Stimulated activated naive CD8-positive, alpha-beta T cell treated with anti-CD3 and anti-CD28 coated beads, Interleukin-15, Interleukin-2, amounts not matched to agents 100 ng/mL and 50 ng/mL, for 24 hours (primary cell): ENCODE measurements around the gene SLC26A11.
"Not testable (repeated sequence)": the region's sequence is repeated elsewhere in the genome, so short reads cannot be mapped to it uniquely, and the experiment has no call there.

ENCODE experiments used
- H3K27ac Mint-ChIP-seq: one replicate; pipeline ENCODE4 v1.8.0; 2021; ENCODE audit warnings: mild to moderate bottlenecking, mixed read lengths
- H3K27me3 Mint-ChIP-seq: one replicate; pipeline ENCODE4 v1.8.0; 2021; ENCODE audit warnings: mixed read lengths
- H3K36me3 Mint-ChIP-seq: one replicate; pipeline ENCODE4 v1.8.0; 2021; ENCODE audit warnings: low read depth, mixed read lengths
- H3K4me1 Mint-ChIP-seq: one replicate; pipeline ENCODE4 v1.8.0; 2021; ENCODE audit warnings: low read depth, mixed read lengths
- H3K4me3 Mint-ChIP-seq: one replicate; pipeline ENCODE4 v1.8.0; 2021; ENCODE audit warnings: mild to moderate bottlenecking, mixed read lengths
- H3K9me3 Mint-ChIP-seq: one replicate; pipeline ENCODE4 v1.8.0; 2021; ENCODE audit warnings: mixed read lengths

SLC26A11 gene

GRCh38 chr17:80237386-80237785, 17.2 kb downstream of the SLC26A11 start:
- Mint-ChIP-seq H3K27ac (no peak overlapping the region), H3K9me3 (peaks cover 13% of the 10 kb centered on the region), H3K27me3 (no peaks in the 10 kb centered on the region), H3K4me3 (no peak overlapping the region), H3K36me3 (peaks cover 20% of the 10 kb centered on the region), H3K4me1 (no peaks in the 10 kb centered on the region)

- Mint-ChIP-seq H3K36me3 (no peaks in the 10 kb centered on the region), H3K27me3 (no peaks in the 10 kb centered on the region), H3K4me1 (no peaks in the 10 kb centered on the region), H3K4me3 (no peak overlapping the region), H3K9me3 (no peaks in the 10 kb centered on the region), H3K27ac (no peak overlapping the region)
Measured at GRCh38 chr17:80242505-80242904, 22.3 kb downstream of the SLC26A11 start.

- H3K9me3 Mint-ChIP-seq = no peaks in the 10 kb centered on the region
- no peak overlapping the region for H3K27ac Mint-ChIP-seq
- no peaks in the 10 kb centered on the region for H3K27me3 Mint-ChIP-seq
- H3K4me3 Mint-ChIP-seq = no peak overlapping the region
- H3K4me1 Mint-ChIP-seq = no peaks in the 10 kb centered on the region
- H3K36me3 Mint-ChIP-seq = no peaks in the 10 kb centered on the region
Measured at GRCh38 chr17:80243526-80244433, 23.6 kb downstream of the SLC26A11 start.

- H3K4me1 Mint-ChIP-seq, H3K9me3 Mint-ChIP-seq, H3K27me3 Mint-ChIP-seq, H3K4me3 Mint-ChIP-seq, H3K27ac Mint-ChIP-seq, H3K36me3 Mint-ChIP-seq: not testable (repeated sequence)
Measured at GRCh38 chr17:80244448-80244847, 24.2 kb downstream of the SLC26A11 start.

- no peaks in the 10 kb centered on the region for H3K27me3 Mint-ChIP-seq
- no peak overlapping the region for H3K27ac Mint-ChIP-seq
- no peak overlapping the region for H3K4me3 Mint-ChIP-seq
- no peaks in the 10 kb centered on the region for H3K4me1 Mint-ChIP-seq
- no peaks in the 10 kb centered on the region for H3K36me3 Mint-ChIP-seq
- H3K9me3 Mint-ChIP-seq = no peaks in the 10 kb centered on the region
Measured at GRCh38 chr17:80244871-80245509, 24.8 kb downstream of the SLC26A11 start.

- Mint-ChIP-seq H3K9me3 (no peaks in the 10 kb centered on the region), H3K36me3 (no peaks in the 10 kb centered on the region), H3K27ac (no peak overlapping the region), H3K27me3 (no peaks in the 10 kb centered on the region), H3K4me3 (no peak overlapping the region), H3K4me1 (no peaks in the 10 kb centered on the region)
Measured at GRCh38 chr17:80245566-80246265, 25.5 kb downstream of the SLC26A11 start.

GRCh38 chr17:80246266-80246681, 26.0 kb downstream of the SLC26A11 start:
- no peak overlapping the region for H3K27ac Mint-ChIP-seq
- no peaks in the 10 kb centered on the region for H3K36me3 Mint-ChIP-seq
- no peaks in the 10 kb centered on the region for H3K27me3 Mint-ChIP-seq
- H3K4me3 Mint-ChIP-seq = no peak overlapping the region
- H3K4me1 Mint-ChIP-seq = no peaks in the 10 kb centered on the region
- H3K9me3 Mint-ChIP-seq = no peaks in the 10 kb centered on the region

- H3K27ac Mint-ChIP-seq = no peak overlapping the region
- H3K36me3 Mint-ChIP-seq = no peaks in the 10 kb centered on the region
- H3K9me3 Mint-ChIP-seq = no peaks in the 10 kb centered on the region
- H3K4me3 Mint-ChIP-seq = no peak overlapping the region
- H3K27me3 Mint-ChIP-seq = no peaks in the 10 kb centered on the region
- no peaks in the 10 kb centered on the region for H3K4me1 Mint-ChIP-seq
Measured at GRCh38 chr17:80246726-80247125, 26.5 kb downstream of the SLC26A11 start.

- H3K36me3 Mint-ChIP-seq = no peaks in the 10 kb centered on the region
- H3K27me3 Mint-ChIP-seq = no peaks in the 10 kb centered on the region
- peaks cover 5% of the 10 kb centered on the region for H3K4me1 Mint-ChIP-seq
- no peak overlapping the region for H3K4me3 Mint-ChIP-seq
- H3K27ac Mint-ChIP-seq = no peak overlapping the region
- no peaks in the 10 kb centered on the region for H3K9me3 Mint-ChIP-seq
Measured at GRCh38 chr17:80247561-80247960, 27.3 kb downstream of the SLC26A11 start.

GRCh38 chr17:80248001-80248893, 28.0 kb downstream of the SLC26A11 start:
- H3K4me1 Mint-ChIP-seq = peaks cover 11% of the 10 kb centered on the region
- no peak overlapping the region for H3K4me3 Mint-ChIP-seq
- H3K27ac Mint-ChIP-seq = no peak overlapping the region
- H3K27me3 Mint-ChIP-seq = no peaks in the 10 kb centered on the region
- H3K9me3 Mint-ChIP-seq = no peaks in the 10 kb centered on the region
- no peaks in the 10 kb centered on the region for H3K36me3 Mint-ChIP-seq

GRCh38 chr17:80248894-80249710, 28.9 kb downstream of the SLC26A11 start:
- H3K4me1 Mint-ChIP-seq = peaks cover 20% of the 10 kb centered on the region
- H3K27ac Mint-ChIP-seq = no peak overlapping the region
- no peaks in the 10 kb centered on the region for H3K9me3 Mint-ChIP-seq
- H3K4me3 Mint-ChIP-seq = no peak overlapping the region
- H3K27me3 Mint-ChIP-seq = no peaks in the 10 kb centered on the region
- H3K36me3 Mint-ChIP-seq = no peaks in the 10 kb centered on the region

GRCh38 chr17:80251966-80252365, 31.7 kb downstream of the SLC26A11 start:
- no peak overlapping the region for H3K27ac Mint-ChIP-seq
- no peaks in the 10 kb centered on the region for H3K36me3 Mint-ChIP-seq
- H3K9me3 Mint-ChIP-seq = no peaks in the 10 kb centered on the region
- no peaks in the 10 kb centered on the region for H3K27me3 Mint-ChIP-seq
- H3K4me1 Mint-ChIP-seq = peaks cover 44% of the 10 kb centered on the region
- H3K4me3 Mint-ChIP-seq = no peak overlapping the region

GRCh38 chr17:80252871-80253270, 32.6 kb downstream of the SLC26A11 start:
- no peaks in the 10 kb centered on the region for H3K36me3 Mint-ChIP-seq
- no peaks in the 10 kb centered on the region for H3K9me3 Mint-ChIP-seq
- peaks cover 51% of the 10 kb centered on the region for H3K4me1 Mint-ChIP-seq
- peak overlapping the region; percentile 40 for H3K27ac Mint-ChIP-seq
- no peaks in the 10 kb centered on the region for H3K27me3 Mint-ChIP-seq
- H3K4me3 Mint-ChIP-seq = no peak overlapping the region
